ENCODE results near the gene PDGFRB. TPM values are rescaled to one million over a fixed set of nuclear protein-coding genes. Genes with fewer than 3 reads are reported as not detected.
A peak's percentile ranks its signal among the peaks of the same experiment; 100 is the strongest.

Gene PDGFRB
- total and polyA plus RNA-seq, 9 of the 15 experiments (the other 6 are each of a cell fraction or from before 2014, with no cell fraction given): 0.01 to 1.5 (median 0.09) TPM; not detected in 3

- BruUV-seq (replicated peaks): no TSS peak
- TF ChIP-seq ZNF609 (CRISPR knock-in tag; IDR thresholded peaks at IDR 0.05; ENCODE audit: borderline replicate concordance) (no peak), CTCF (IDR thresholded peaks at IDR 0.05 in 2 of 3, conservative IDR thresholded peaks at IDR 0.05 in 1 of 3; ENCODE audit: insufficient read depth in 2 of 3, low read depth in 1 of 3, low read length in 3 of 3) (no peak), E2F1 (CRISPR knock-in tag; IDR thresholded peaks at IDR 0.05) (no peak), KAT8 (IDR thresholded peaks at IDR 0.05; ENCODE audit: low read depth) (no peak), NCOA2 (IDR thresholded peaks at IDR 0.05; ENCODE audit: partially characterized antibody in 2 of 2) (no peak), DIDO1 (tag; IDR thresholded peaks at IDR 0.05; ENCODE audit: low read depth) (no peak), MNT (conservative IDR thresholded peaks at IDR 0.05) (no peak), ZNF324 (CRISPR knock-in tag; IDR thresholded peaks at IDR 0.05) (no peak), SREBF1 (IDR thresholded peaks at IDR 0.05; ENCODE audit: borderline replicate concordance, low read depth, low read length) (no peak), KAT2B (IDR thresholded peaks at IDR 0.05; ENCODE audit: low read depth, low read length) (no peak)
- H3K4me2 ChIP-seq (ENCODE audit: insufficient read depth, low read length): no peak overlapping the region
- H3K4me3 ChIP-seq: no peak overlapping the region
- ChIA-PET POLR2A (interaction anchor here (0.6 to 1.0 kb wide), 2 partner anchors 9 to 15 kb away, joined by 3 read pairs; no protein-coding TSS in a partner anchor), CTCF (ENCODE audit: low intra/inter-chr PET ratio) (no interaction called here)
- H3K9ac ChIP-seq (ENCODE audit: insufficient read depth in 1 of 2, low read depth in 2 of 2, low read length in 2 of 2): peak overlapping the region in 1 of 2 experiments; percentile 38; a peak in 2 of 4 replicates
- no peak overlapping the region for H3K27ac ChIP-seq (ENCODE audit: extremely low read depth, low read depth, low read length)
- DNase-seq (ENCODE audit: extremely low read depth in 1 of 4, low spot score in 3 of 4): no peak
- no peak for FAIRE-seq
- peaks cover 22 to 49% of the 10 kb centered on the region in 2 experiments; a peak in 4 of 5 replicates for H3K27me3 ChIP-seq (ENCODE audit: control insufficient read depth in 2 of 2, insufficient read depth in 2 of 2, low read length in 2 of 2)
- intact Hi-C loops (cut with micrococcal nuclease): no loop called here
- H3K36me3 ChIP-seq (ENCODE audit: control insufficient read depth, insufficient read depth, low read length): no peaks in the 10 kb centered on the region
- no peaks in the 10 kb centered on the region for H3K79me2 ChIP-seq (ENCODE audit: control insufficient read depth, insufficient read depth, low read length)
- in situ Hi-C loops (cut with MboI): no loop called here
- no peaks in the 10 kb centered on the region for H3K9me1 ChIP-seq (ENCODE audit: control insufficient read depth, insufficient read depth, low read length)
- no peak for ATAC-seq
- WGBS (ENCODE audit: insufficient coverage, low coverage, missing lambda C conversion rate): 7% methylated on average over 12 of the region's 12 CpGs
- peaks cover 4 to 9% of the 10 kb centered on the region in 2 experiments; a peak in 4 of 5 replicates for H3K4me1 ChIP-seq (replicated peaks in 1 of 2; ENCODE audit: control insufficient read depth in 2 of 2, insufficient read depth in 2 of 2, low read length in 2 of 2)
- peaks cover 7% of the 10 kb centered on the region; the same call in 1 of the 2 replicates for H4K20me1 ChIP-seq (replicated peaks; ENCODE audit: control insufficient read depth, insufficient read depth, low read length)
- H3K9me3 ChIP-seq (replicated peaks; ENCODE audit: control insufficient read depth, insufficient read depth, low read depth, low read length): no peaks in the 10 kb centered on the region
- H2AFZ ChIP-seq (ENCODE audit: low read depth, low read length): no peak overlapping the region
Observed at GRCh38 chr5:150152636-150153462, 2.8 kb downstream of the PDGFRB start.
